ENCODE data around the gene ASCL5.

ASCL5 gene

GRCh38 chr1:201136355-201137023, 9.5 kb upstream of the ASCL5 start:
- no peak for DNase-seq (ENCODE audit: low read depth)

GRCh38 chr1:201134405-201134804, 7.4 kb upstream of the ASCL5 start:
- no peak for DNase-seq (ENCODE audit: low read depth)

- DNase-seq (ENCODE audit: low read depth), result no peak
These were observed 4.4 kb upstream of the ASCL5 start for GRCh38 chr1:201131398-201131797.

- DNase-seq (ENCODE audit: low read depth), result no peak
These were observed 2.0 kb upstream of the ASCL5 start for GRCh38 chr1:201128962-201129361.

GRCh38 chr1:201128476-201128875, 1.5 kb upstream of the ASCL5 start:
- no peak for DNase-seq (ENCODE audit: low read depth)

- no peak for DNase-seq (ENCODE audit: low read depth)
These were observed 921 bp upstream of the ASCL5 start for GRCh38 chr1:201127755-201128455.

GRCh38 chr1:201126463-201126831, 537 bp downstream of the ASCL5 start:
- DNase-seq (ENCODE audit: low read depth), result no peak

- DNase-seq (ENCODE audit: low read depth), result no peak
These were observed 1.2 kb downstream of the ASCL5 start for GRCh38 chr1:201125800-201126199.

- no peak for DNase-seq (ENCODE audit: low read depth)
These were observed 2.0 kb downstream of the ASCL5 start for GRCh38 chr1:201125019-201125418.

- DNase-seq (ENCODE audit: low read depth), result no peak
These were observed 3.1 kb downstream of the ASCL5 start for GRCh38 chr1:201123866-201124265.

GRCh38 chr1:201122321-201122957, 4.5 kb downstream of the ASCL5 start:
- DNase-seq (ENCODE audit: low read depth), result no peak

- peak; percentile 16 for DNase-seq (ENCODE audit: low read depth)
These were observed 7.5 kb downstream of the ASCL5 start for GRCh38 chr1:201119206-201120197.

GRCh38 chr1:201116091-201116490, 10.9 kb downstream of the ASCL5 start:
- no peak for DNase-seq (ENCODE audit: low read depth)

GRCh38 chr1:201115390-201115937, 11.5 kb downstream of the ASCL5 start:
- no peak for DNase-seq (ENCODE audit: low read depth)

- peak; percentile 21 for DNase-seq (ENCODE audit: low read depth)
These were observed 12.5 kb downstream of the ASCL5 start for GRCh38 chr1:201114245-201115131.

- no peak for DNase-seq (ENCODE audit: low read depth)
These were observed 13.3 kb downstream of the ASCL5 start for GRCh38 chr1:201113451-201114244.

- DNase-seq (ENCODE audit: low read depth), result no peak
These were observed 14.1 kb downstream of the ASCL5 start for GRCh38 chr1:201112926-201113325.

GRCh38 chr1:201112173-201112731, 14.7 kb downstream of the ASCL5 start, which contains the start of gene CACNA1S:
Gene CACNA1S, minus strand, starts transcription at chr1:201112426. Its CDS starts 87 bp downstream, at chr1:201112339.
- no peak for DNase-seq (ENCODE audit: low read depth)

- DNase-seq (ENCODE audit: low read depth), result no peak
These were observed 15.3 kb downstream of the ASCL5 start for GRCh38 chr1:201111672-201112071.

Data from stimulated activated CD8-positive, alpha-beta memory T cell treated with anti-CD3 and anti-CD28 coated beads, Interleukin-15, amount 100 ng/mL, for 24 hours (primary cell).